Measurements from ENCODE around the gene IDH3A. TPM values are rescaled to one million over a fixed set of nuclear protein-coding genes. Genes with fewer than 3 reads are reported as not detected.
A peak's percentile ranks its signal among the peaks of the same experiment; 100 is the strongest.

The IDH3A gene
- total RNA-seq, 1 donor from 2014 or later: 48.7 TPM

DNA sequence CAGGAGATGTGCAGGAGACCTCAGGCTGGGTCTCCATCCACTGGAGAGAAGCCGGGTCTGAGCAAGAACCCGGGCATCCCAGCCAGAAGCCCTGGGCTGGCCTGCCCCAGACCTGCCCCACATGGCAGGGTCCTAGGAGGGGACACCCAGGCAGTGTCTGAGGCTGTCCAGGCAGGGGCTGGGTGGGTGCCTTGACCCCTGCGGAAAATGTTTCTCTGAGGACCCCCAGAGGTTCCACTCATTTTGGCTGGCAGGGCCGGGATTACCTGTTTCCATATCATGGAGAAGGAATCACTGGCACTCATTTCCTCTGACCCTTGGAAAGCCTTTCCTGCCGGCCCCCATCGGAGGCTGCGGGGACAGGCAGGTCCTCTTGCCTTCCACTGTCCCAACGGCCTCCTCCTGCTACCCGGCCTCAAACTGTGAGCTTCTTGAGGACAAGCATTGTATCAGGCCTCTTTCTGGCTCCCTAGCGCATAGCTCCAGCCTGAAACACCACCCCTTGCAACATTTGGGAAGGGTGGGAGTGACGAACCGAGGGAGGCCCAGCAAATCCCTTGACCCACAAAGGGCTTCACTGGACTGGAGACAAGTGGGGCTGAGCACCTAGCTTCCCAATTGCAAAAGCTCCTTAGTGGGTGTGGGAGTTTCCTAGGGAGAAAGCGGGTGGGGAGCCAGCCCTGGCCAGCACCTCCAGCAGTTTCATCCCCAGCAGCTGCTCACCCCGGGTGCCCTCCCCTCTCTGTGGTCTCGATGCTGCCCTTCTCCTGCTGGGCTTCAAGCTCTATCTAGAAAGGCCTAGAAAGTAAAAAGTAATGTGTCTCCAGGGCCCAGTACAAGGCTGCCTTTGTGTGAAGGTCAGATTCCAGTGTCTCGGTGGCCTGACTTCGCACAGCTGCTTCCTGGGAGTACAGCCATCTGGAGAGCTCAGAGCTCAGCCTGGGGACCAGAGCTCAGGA lies 55.5 kb downstream of the IDH3A start:
- TF ChIP-seq, protein P1, sequence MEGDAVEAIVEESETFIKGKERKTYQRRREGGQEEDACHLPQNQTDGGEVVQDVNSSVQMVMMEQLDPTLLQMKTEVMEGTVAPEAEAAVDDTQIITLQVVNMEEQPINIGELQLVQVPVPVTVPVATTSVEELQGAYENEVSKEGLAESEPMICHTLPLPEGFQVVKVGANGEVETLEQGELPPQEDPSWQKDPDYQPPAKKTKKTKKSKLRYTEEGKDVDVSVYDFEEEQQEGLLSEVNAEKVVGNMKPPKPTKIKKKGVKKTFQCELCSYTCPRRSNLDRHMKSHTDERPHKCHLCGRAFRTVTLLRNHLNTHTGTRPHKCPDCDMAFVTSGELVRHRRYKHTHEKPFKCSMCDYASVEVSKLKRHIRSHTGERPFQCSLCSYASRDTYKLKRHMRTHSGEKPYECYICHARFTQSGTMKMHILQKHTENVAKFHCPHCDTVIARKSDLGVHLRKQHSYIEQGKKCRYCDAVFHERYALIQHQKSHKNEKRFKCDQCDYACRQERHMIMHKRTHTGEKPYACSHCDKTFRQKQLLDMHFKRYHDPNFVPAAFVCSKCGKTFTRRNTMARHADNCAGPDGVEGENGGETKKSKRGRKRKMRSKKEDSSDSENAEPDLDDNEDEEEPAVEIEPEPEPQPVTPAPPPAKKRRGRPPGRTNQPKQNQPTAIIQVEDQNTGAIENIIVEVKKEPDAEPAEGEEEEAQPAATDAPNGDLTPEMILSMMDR (IDR thresholded peaks at IDR 0.05): no peak
- DNase-seq (ENCODE audit: low spot score): no peak
- Mint-ChIP-seq H3K9me3 (ENCODE audit: low read depth) (no peaks in the 10 kb centered on the region), H3K4me3 (ENCODE audit: unreplicated experiment) (no peak overlapping the region), H3K27ac (ENCODE audit: unreplicated experiment) (no peak overlapping the region), H3K4me1 (ENCODE audit: low read depth) (peaks cover 17% of the 10 kb centered on the region), H3K36me3 (ENCODE audit: low read depth) (no peaks in the 10 kb centered on the region), H3K27me3 (ENCODE audit: low read depth) (peaks cover 5% of the 10 kb centered on the region)

DNA sequence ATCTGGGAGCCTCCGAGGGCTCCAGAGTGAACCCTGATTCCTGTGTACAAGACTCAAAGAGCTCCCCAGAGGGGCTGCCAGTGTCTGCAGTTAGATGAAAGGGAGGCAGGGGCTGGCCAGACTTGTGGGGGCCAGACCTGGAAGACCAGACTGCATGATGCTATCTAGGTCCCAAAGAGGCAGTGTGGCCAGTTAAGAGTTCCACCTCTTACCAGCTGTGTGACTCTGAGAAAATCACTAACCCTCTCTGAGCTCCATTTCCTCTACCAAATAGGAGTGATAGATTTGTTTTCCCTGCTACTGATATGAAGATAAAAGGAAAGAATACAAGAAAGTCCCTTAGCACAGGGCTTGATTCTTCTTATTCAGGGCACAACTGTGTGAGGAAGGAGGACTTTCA lies 56.2 kb downstream of the IDH3A start:
- H3K9me3 Mint-ChIP-seq (ENCODE audit: low read depth): no peaks in the 10 kb centered on the region

DNA sequence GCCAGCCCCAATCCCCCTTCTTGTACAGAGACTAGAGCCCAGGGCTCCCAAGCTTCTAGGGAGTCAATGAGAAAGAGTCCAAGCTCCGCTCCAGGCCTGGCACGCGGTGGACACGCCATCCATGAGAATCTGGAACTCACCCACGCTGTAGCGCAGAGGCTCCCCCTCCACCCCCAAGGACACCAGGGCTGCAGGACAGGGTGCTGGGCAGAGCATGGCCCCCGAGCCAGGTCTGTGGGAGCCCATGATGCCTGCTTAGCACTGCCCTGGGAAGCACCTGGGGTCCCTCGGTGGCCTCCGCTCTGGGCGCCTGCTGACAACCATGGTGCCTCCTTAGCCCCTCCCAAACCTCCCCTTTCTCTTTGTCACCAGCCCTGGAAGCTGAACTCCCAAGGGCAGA lies 56.7 kb downstream of the IDH3A start:
- H3K27ac Mint-ChIP-seq (ENCODE audit: unreplicated experiment): no peak overlapping the region
- DNase-seq (ENCODE audit: low spot score): no peak
- no peak overlapping the region for H3K4me3 Mint-ChIP-seq (ENCODE audit: unreplicated experiment)

More for the DNA sequence above, 56.2 kb downstream of the IDH3A start:
- no peak overlapping the region for H3K27ac Mint-ChIP-seq (ENCODE audit: unreplicated experiment)
- H3K4me3 Mint-ChIP-seq (ENCODE audit: unreplicated experiment): no peak overlapping the region
- DNase-seq (ENCODE audit: low spot score): no peak
- TF ChIP-seq, protein P1 (IDR thresholded peaks at IDR 0.05): no peak
- peaks cover 5% of the 10 kb centered on the region for H3K27me3 Mint-ChIP-seq (ENCODE audit: low read depth)
- no peaks in the 10 kb centered on the region for H3K36me3 Mint-ChIP-seq (ENCODE audit: low read depth)
- peaks cover 19% of the 10 kb centered on the region for H3K4me1 Mint-ChIP-seq (ENCODE audit: low read depth)

DNA sequence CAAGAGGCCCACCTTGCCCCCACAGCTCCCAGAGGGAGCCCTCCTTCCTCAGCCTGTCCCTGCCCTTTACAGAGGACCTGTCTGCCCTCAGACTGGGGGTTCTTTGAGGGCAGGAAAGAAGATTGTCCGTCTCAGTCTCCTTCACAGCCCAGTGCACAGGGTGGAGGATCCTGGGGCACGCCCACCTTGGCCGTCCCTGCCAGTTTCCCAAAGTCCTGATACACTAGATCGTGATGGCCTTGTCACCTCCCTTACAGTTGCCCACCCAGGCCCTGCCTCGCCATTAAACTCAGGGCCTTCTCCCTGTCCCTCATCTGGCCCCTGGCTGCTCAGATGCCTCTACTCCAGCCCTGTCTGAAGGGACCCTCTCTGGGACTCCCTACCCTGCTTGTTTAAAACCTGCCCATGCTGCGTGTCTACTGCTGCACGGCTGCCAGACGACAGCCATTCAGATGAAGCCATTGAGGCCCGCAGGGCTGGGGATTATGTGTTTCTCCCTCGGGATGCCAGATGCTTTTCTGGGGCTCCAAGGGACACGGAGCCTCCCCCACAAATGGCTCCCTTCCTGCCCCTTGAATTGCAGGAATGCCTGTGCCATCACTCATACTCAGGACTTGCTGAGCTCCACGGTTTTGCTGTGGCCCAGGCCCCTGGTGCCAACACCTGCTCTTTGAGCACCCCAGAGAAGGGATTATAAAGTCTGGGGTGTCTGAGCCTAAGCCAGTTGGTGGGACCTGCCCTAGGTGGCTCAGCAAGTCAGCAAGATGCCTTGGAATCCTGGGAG lies 57.4 kb downstream of the IDH3A start:
- H3K4me3 Mint-ChIP-seq (ENCODE audit: unreplicated experiment): no peak overlapping the region
- H3K36me3 Mint-ChIP-seq (ENCODE audit: low read depth): no peaks in the 10 kb centered on the region
- TF ChIP-seq, protein P1 (IDR thresholded peaks at IDR 0.05): no peak
- H3K27ac Mint-ChIP-seq (ENCODE audit: unreplicated experiment): peak overlapping the region; percentile 36
- H3K27me3 Mint-ChIP-seq (ENCODE audit: low read depth): peaks cover 3% of the 10 kb centered on the region
- H3K4me1 Mint-ChIP-seq (ENCODE audit: low read depth): peaks cover 20% of the 10 kb centered on the region
- H3K9me3 Mint-ChIP-seq (ENCODE audit: low read depth): no peaks in the 10 kb centered on the region
- DNase-seq (ENCODE audit: low spot score): no peak

More for the DNA sequence above, 56.7 kb downstream of the IDH3A start:
- Mint-ChIP-seq H3K9me3 (ENCODE audit: low read depth) (no peaks in the 10 kb centered on the region), H3K27me3 (ENCODE audit: low read depth) (peaks cover 5% of the 10 kb centered on the region), H3K36me3 (ENCODE audit: low read depth) (no peaks in the 10 kb centered on the region), H3K4me1 (ENCODE audit: low read depth) (peaks cover 20% of the 10 kb centered on the region)
- TF ChIP-seq, protein P1 (IDR thresholded peaks at IDR 0.05): no peak

DNA sequence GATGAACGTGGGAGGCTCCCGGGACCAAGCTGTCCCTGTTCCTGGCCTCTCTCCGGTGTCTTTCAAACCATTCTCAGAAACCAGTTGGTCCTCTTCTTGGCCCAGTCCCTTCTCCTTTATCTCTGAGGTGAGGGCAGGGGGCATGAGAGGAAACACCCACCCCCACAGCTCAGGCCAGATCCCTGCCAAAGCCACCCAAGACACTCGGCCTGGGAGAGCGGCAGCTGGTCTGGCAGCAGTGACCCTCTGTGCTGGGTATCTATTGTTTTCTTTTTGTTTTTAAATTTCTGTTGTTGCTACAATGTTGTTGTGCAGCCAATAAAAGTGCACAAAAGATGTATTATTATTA lies 57.9 kb downstream of the IDH3A start:
- Mint-ChIP-seq H3K9me3 (ENCODE audit: low read depth) (no peaks in the 10 kb centered on the region), H3K4me1 (ENCODE audit: low read depth) (peaks cover 24% of the 10 kb centered on the region), H3K36me3 (ENCODE audit: low read depth) (no peaks in the 10 kb centered on the region), H3K4me3 (ENCODE audit: unreplicated experiment) (no peak overlapping the region), H3K27ac (ENCODE audit: unreplicated experiment) (peak overlapping the region; percentile 32), H3K27me3 (ENCODE audit: low read depth) (peaks cover 3% of the 10 kb centered on the region)
- TF ChIP-seq, protein P1 (IDR thresholded peaks at IDR 0.05): no peak
- DNase-seq (ENCODE audit: low spot score): no peak

Measured in chondrocyte (in vitro differentiated cells).